Measurements from ENCODE around the gene PRKCD. TPM values are rescaled to one million over a fixed set of nuclear protein-coding genes. Genes with fewer than 3 reads are reported as not detected.

The PRKCD gene
- total RNA-seq, result 11.6 to 20.0 TPM (median 17.1 TPM) in 3 replicates
- long read RNA-seq, transcript PRKCD-201 (19 exons, 2,680 nt), result minor isoform, 12 of 42 reads
- long read RNA-seq, transcript PRKCD-202 (18 exons, 2,810 nt), result major isoform, 13 of 42 reads
- long read RNA-seq, partial matches to known transcripts, result 3 of 42 reads
- long read RNA-seq, other reads (novel, unspliced or antisense), result 14 of 42 reads

GRCh38 chr3:53160660-53161449 lies at the start of gene PRKCD:
TSS of gene PRKCD (plus strand) at chr3:53161209. CDS start at chr3:53178423, 17,214 bp downstream.
- no peaks in the 10 kb centered on the region for H3K27me3 Mint-ChIP-seq (ENCODE audit: low read depth)
- peak within 1 kb of the TSS; percentile 91 for H3K4me3 Mint-ChIP-seq (ENCODE audit: unreplicated experiment)
- no peaks in the 10 kb centered on the region for H3K9me3 Mint-ChIP-seq (ENCODE audit: low read depth)
- H3K4me1 Mint-ChIP-seq (ENCODE audit: low read depth), result peaks cover 24% of the 10 kb centered on the region
- DNase-seq (ENCODE audit: low spot score), result peak; percentile 90
- H3K27ac Mint-ChIP-seq (ENCODE audit: unreplicated experiment), result peak within 1 kb of the TSS; percentile 83
- TF ChIP-seq CTCF (IDR thresholded peaks at IDR 0.05), result peak; percentile 73
- H3K36me3 Mint-ChIP-seq (ENCODE audit: low read depth), result no peaks in the 10 kb centered on the region

- Mint-ChIP-seq H3K27ac (ENCODE audit: unreplicated experiment) (no peak overlapping the region), H3K9me3 (ENCODE audit: low read depth) (no peaks in the 10 kb centered on the region), H3K4me3 (ENCODE audit: unreplicated experiment) (no peak overlapping the region), H3K4me1 (ENCODE audit: low read depth) (peaks cover 6% of the 10 kb centered on the region), H3K27me3 (ENCODE audit: low read depth) (no peaks in the 10 kb centered on the region), H3K36me3 (ENCODE audit: low read depth) (peaks cover 9% of the 10 kb centered on the region)
- TF ChIP-seq CTCF (IDR thresholded peaks at IDR 0.05), result no peak
- DNase-seq (ENCODE audit: low spot score), result no peak
Observed at GRCh38 chr3:53111822-53112221, 49.2 kb upstream of the PRKCD start.

DNA sequence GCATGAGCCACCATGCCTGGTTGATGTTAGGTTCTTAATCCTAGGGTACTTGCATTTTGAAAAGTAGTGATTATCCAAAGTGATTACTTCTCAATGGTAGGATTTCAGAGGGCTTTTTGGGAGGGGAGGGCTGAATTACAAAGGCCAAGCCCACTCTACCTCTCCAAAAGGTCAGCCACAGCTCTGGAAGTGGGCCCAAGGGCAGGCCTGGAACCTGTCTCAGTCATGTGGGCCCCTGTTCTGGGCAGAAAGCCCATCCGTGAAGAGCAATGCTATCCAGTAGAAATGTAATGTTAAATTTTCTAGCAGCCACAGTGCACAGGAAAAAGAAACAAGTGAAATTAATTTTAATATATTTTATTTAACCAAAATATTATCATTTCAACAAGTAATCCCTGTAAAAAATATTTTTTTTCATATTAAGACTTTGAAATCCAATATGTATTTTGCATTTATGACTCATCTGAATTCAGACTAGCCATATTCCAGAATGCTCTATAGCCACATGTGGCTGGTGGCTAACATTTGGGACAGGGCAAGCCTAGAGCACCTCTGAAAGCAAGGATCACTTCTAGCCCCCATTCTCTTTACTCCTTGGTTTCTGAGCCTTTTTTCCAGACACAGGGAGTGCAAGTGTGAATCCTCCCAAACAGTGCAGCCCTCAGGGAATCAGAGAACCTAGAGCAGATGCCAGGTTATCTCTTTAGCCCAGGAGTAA lies 47.6 kb upstream of the PRKCD start:
- H3K4me3 Mint-ChIP-seq (ENCODE audit: unreplicated experiment), result no peak overlapping the region
- TF ChIP-seq CTCF (IDR thresholded peaks at IDR 0.05), result no peak
- H3K4me1 Mint-ChIP-seq (ENCODE audit: low read depth), result peaks cover 6% of the 10 kb centered on the region
- no peak for DNase-seq (ENCODE audit: low spot score)
- H3K27me3 Mint-ChIP-seq (ENCODE audit: low read depth), result no peaks in the 10 kb centered on the region
- peaks cover 12% of the 10 kb centered on the region for H3K36me3 Mint-ChIP-seq (ENCODE audit: low read depth)
- H3K27ac Mint-ChIP-seq (ENCODE audit: unreplicated experiment), result no peak overlapping the region
- H3K9me3 Mint-ChIP-seq (ENCODE audit: low read depth), result no peaks in the 10 kb centered on the region

GRCh38 chr3:53114011-53114400 lies 47.0 kb upstream of the PRKCD start:
- no peak overlapping the region for H3K4me3 Mint-ChIP-seq (ENCODE audit: unreplicated experiment)
- no peak for DNase-seq (ENCODE audit: low spot score)
- no peaks in the 10 kb centered on the region for H3K27me3 Mint-ChIP-seq (ENCODE audit: low read depth)

More at GRCh38 chr3:53114011-53114400, 47.0 kb upstream of the PRKCD start:
- Mint-ChIP-seq H3K36me3 (ENCODE audit: low read depth) (peaks cover 13% of the 10 kb centered on the region), H3K27ac (ENCODE audit: unreplicated experiment) (no peak overlapping the region), H3K4me1 (ENCODE audit: low read depth) (peaks cover 6% of the 10 kb centered on the region), H3K9me3 (ENCODE audit: low read depth) (no peaks in the 10 kb centered on the region)
- TF ChIP-seq CTCF (IDR thresholded peaks at IDR 0.05), result peak; percentile 95

Data from chondrocyte (in vitro differentiated cells).